ENCODE results near the gene KIF20B. TPM values are rescaled to one million over a fixed set of nuclear protein-coding genes. Genes with fewer than 3 reads are reported as not detected.

KIF20B gene
- total and polyA plus RNA-seq, 2 of the 8 experiments (the other 6 are each of a cell fraction or from before 2014, with no cell fraction given) = 4.5 to 72.0 TPM

DNA sequence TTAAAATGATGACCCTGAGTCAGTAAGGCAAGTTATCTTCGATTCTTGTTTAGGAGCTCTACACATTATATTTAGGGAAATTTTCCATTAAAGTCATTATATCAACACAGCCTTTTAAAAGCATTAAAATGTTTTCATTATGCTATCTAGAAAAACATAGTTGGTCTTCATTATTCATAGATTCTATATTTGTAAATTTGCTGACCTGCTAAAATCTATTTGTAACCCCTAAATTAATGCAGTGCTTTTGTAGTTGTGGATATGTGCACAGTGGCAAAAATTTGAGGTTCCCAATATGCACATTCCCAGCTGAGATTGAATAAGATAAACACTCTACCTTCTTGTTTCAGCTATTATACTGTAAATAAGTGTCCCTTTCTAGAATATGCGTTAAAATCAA, 81.1 kb downstream of the KIF20B start (continued):
- TF ChIP-seq SP4 (IDR thresholded peaks at IDR 0.05; ENCODE audit: low read length) (no peak), MAFK (IDR thresholded peaks at IDR 0.05; ENCODE audit: low read depth, low read length) (no peak), GABPA (IDR thresholded peaks at IDR 0.05; ENCODE audit: borderline replicate concordance, insufficient read depth, low read length) (no peak), CTCF (IDR thresholded peaks at IDR 0.05; ENCODE audit: control extremely low read depth in 1 of 3, insufficient read depth in 1 of 3, low read depth in 1 of 3, low read length in 3 of 3) (no peak), ASH2L (IDR thresholded peaks at IDR 0.05; ENCODE audit: low read length) (no peak)
